Central memory CD8-positive, alpha-beta T cell (primary cell): Measurements from ENCODE around the gene GREM2.
A peak's percentile ranks its signal among the peaks of the same experiment; 100 is the strongest.

ENCODE experiments used
- ATAC-seq: fragments of 150-1000 bp; cut with Tn5 transposase; replicated peaks from 2 replicates; pipeline ENCODE4 v1.10.0; 2022; ENCODE audit warnings: mild to moderate bottlenecking, moderate FRiP score, moderate number of reproducible peaks; ENCODE audit not compliant: poor library complexity, severe bottlenecking; ENCODE audit errors: extremely low read depth
- DNase-seq, 2 donors: peaks; one replicate each; pipeline ENCODE4 v3.0.0; 2021; ENCODE audit warnings: low spot score in 2 of 2
- H3K27ac Mint-ChIP-seq: one replicate; pipeline ENCODE4 v1.8.0; 2022; ENCODE audit warnings: low read depth, mild to moderate bottlenecking, moderate library complexity, mixed read lengths
- H3K27me3 Mint-ChIP-seq: one replicate; pipeline ENCODE4 v1.8.0; 2022; ENCODE audit warnings: mixed read lengths
- H3K36me3 Mint-ChIP-seq: one replicate; pipeline ENCODE4 v1.8.0; 2022; ENCODE audit warnings: mild to moderate bottlenecking, moderate library complexity, mixed read lengths; ENCODE audit not compliant: insufficient read depth
- H3K4me1 Mint-ChIP-seq: one replicate; pipeline ENCODE4 v1.8.0; 2022; ENCODE audit warnings: mixed read lengths
- H3K4me3 Mint-ChIP-seq: one replicate; pipeline ENCODE4 v1.8.0; 2022; ENCODE audit warnings: mild to moderate bottlenecking, moderate library complexity, mixed read lengths
- H3K9me3 Mint-ChIP-seq: one replicate; pipeline ENCODE4 v1.8.0; 2022; ENCODE audit warnings: mixed read lengths

The GREM2 gene

DNA sequence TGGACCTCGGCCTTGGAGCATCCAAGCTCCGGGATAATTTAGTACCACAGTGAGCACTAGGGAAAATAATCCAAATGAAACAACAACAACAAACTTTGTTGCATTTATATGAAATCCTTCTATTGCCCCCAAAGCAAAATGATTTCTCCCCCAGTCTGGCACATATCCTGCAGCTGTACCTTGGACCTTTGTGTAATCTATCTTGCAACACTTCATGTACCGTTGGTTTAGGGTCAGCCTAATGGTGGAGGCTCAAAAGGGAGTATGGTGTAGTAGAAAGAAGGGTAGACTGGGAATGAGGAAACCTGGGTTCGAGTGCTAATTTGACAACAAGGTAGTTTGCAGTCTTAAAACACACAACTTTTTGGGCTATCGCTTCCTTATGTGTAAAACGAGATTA is 12.1 kb downstream of the GREM2 start:
- peaks cover 8% of the 10 kb centered on the region for H3K9me3 Mint-ChIP-seq
- H3K4me3 Mint-ChIP-seq: no peak overlapping the region
- no peaks in the 10 kb centered on the region for H3K4me1 Mint-ChIP-seq
- no peak overlapping the region for H3K27ac Mint-ChIP-seq
- DNase-seq (no peak), ATAC-seq (no peak)
- H3K27me3 Mint-ChIP-seq: no peaks in the 10 kb centered on the region
- H3K36me3 Mint-ChIP-seq: no peaks in the 10 kb centered on the region

DNA sequence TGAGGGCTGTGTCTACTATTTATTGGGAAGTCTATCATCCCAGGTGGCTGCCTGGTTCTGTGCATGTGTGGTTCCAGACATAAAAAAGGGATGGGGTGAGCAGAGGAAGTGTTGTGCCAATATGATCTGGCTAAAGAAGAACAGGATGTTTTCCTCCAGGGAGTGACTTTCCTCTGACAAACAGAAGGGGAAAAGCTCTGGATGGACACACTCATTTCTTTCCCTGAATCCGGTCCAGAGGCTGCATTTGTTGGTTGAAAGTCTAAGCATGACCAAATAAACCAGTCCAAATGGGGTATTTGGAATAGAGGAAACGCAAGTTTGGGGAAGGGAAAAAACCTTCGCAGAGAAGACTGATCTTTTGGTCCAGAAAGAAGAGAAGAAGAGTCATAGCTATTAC is 12.7 kb downstream of the GREM2 start:
- H3K9me3 Mint-ChIP-seq: peaks cover 8% of the 10 kb centered on the region
- H3K4me3 Mint-ChIP-seq: no peak overlapping the region
- no peak for ATAC-seq
- no peaks in the 10 kb centered on the region for H3K27me3 Mint-ChIP-seq
- no peaks in the 10 kb centered on the region for H3K4me1 Mint-ChIP-seq
- no peak for DNase-seq
- no peaks in the 10 kb centered on the region for H3K36me3 Mint-ChIP-seq
- H3K27ac Mint-ChIP-seq: no peak overlapping the region

DNA sequence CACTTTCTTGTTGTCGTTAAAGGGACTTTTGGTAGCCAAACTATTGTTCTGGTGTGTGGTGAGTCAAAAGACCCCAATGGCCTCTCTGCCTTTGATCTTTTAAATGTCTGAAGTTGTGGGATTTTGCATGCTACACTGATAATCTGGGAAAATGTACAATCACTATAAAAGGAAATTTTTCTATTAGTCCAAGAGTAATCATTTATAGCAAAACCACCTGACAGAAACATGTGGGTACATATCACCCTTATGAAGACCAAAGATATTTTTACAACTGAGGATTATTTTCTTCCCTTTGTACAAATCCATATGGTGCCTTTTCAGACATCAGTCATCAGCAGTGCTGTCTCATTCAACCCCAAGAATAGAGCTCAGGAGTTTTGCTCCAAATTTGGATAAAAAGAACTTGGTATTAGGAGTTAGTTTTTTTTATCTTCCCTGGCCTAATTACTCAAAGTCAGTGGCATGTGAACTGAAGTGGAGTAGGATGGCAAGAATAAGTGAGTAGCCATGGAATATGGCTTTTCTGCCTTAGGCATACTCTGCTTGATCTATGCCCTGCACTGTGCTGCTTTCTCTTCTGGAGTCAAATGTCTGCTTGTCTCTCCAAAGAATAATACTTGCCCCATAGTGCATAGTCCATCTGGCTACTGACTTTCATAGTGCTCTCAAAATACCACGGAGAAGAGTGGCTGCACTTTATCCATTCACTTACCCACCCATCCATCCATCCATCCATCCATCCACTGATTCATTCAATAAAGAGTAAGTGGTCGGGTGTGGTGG is 13.5 kb downstream of the GREM2 start:
- ATAC-seq: no peak
- H3K4me1 Mint-ChIP-seq: no peaks in the 10 kb centered on the region
- no peaks in the 10 kb centered on the region for H3K27me3 Mint-ChIP-seq
- no peak overlapping the region for H3K27ac Mint-ChIP-seq
- no peak overlapping the region for H3K4me3 Mint-ChIP-seq
- H3K9me3 Mint-ChIP-seq: peaks cover 3% of the 10 kb centered on the region
- DNase-seq: no peak
- H3K36me3 Mint-ChIP-seq: no peaks in the 10 kb centered on the region

DNA sequence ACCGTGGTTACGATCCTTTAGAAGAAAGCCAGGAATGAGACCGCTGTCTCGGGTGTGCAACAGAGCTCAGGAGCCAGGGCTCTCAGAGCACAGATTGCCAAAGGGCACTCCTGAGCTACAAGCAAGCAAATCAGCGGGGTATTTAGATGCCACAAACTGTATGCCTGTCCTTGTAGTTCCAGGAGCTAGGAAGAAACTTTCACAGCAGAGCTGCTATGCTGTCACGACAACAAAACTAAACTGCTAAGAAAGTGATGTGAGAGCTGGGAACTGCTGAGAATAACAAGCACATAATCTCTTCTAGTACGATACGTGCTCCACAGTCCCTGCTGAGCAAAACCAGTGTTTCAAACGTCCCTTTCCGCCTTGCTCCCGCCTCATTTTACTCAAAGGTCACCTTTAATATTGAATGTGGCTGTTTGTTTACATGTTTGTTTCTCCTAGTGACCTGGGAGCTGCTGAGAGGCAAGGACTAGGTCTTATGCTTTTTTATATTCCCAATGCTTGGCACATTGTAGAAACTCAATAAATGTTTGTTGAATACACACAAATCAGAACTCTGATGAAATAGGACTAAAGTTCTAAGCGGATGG is 14.7 kb downstream of the GREM2 start:
- Mint-ChIP-seq H3K4me1 (no peaks in the 10 kb centered on the region), H3K27me3 (no peaks in the 10 kb centered on the region), H3K4me3 (no peak overlapping the region), H3K36me3 (no peaks in the 10 kb centered on the region), H3K9me3 (no peaks in the 10 kb centered on the region), H3K27ac (no peak overlapping the region)
- ATAC-seq (no peak), DNase-seq (no peak)

DNA sequence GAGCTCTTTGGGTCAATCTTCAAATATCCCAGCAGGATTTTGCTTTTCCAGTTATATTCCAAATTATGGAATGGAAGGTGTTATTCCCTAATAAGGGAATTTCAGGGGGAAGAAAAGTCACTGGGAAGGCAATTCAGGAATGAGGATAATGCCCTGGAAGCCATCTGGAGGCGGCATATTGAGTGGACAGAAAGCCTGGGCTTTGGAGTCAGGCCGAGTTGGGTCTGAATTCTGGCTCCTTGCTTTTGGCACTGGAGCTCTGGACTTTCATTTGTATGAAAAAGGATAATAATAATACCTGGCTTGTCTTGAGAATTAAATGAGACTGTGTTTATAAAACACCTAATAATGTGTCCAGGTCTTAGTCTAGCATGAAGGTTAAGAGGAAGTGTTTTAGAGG is 16.5 kb downstream of the GREM2 start:
- DNase-seq: no peak
- Mint-ChIP-seq H3K4me3 (no peak overlapping the region), H3K9me3 (peaks cover 5% of the 10 kb centered on the region), H3K27ac (no peak overlapping the region), H3K27me3 (no peaks in the 10 kb centered on the region), H3K4me1 (no peaks in the 10 kb centered on the region), H3K36me3 (no peaks in the 10 kb centered on the region)
- no peak for ATAC-seq

DNA sequence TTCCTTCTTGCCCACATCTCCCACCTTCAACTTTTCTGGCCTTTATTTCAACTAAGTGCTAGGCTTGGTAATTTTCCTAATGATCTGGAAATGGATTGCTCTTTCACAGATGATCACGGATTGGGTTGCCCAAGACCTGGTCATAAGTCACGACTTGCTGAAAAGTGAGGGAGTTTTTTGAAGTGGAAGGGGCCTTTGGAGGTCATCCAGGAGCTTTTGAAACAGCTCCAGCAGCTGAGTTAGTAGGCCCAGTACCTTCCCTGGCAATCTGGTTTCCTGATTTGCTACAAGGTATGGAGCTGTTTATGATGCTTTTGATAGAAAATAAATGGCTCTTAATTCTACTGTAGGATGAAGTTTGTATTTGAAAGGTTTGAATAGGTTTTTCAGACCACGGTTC is 20.4 kb downstream of the GREM2 start:
- no peak overlapping the region for H3K4me3 Mint-ChIP-seq
- no peaks in the 10 kb centered on the region for H3K27me3 Mint-ChIP-seq
- H3K4me1 Mint-ChIP-seq: no peaks in the 10 kb centered on the region
- ATAC-seq (no peak), DNase-seq (no peak)
- H3K27ac Mint-ChIP-seq: no peak overlapping the region
- H3K9me3 Mint-ChIP-seq: peaks cover 17% of the 10 kb centered on the region
- no peaks in the 10 kb centered on the region for H3K36me3 Mint-ChIP-seq

DNA sequence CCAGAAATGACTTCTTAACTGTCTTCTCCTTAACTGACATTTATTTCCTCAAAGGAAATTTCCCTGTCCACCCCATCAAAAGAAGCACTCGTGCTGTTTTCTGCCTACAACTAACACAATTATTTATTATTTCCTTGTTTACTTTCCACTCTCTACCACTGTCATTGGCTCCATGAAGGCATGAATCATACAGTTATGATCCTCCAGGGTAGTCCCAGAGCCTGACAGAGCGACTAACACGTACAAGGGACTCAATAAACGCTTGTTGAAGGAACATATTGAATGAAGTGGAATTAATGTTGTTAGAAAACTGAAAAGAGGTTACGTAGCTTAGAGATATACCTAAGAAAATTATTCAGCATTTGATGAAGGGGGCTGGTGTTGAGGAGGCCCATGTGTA is 20.9 kb downstream of the GREM2 start:
- DNase-seq (no peak), ATAC-seq (no peak)
- H3K27me3 Mint-ChIP-seq: no peaks in the 10 kb centered on the region
- peaks cover 17% of the 10 kb centered on the region for H3K9me3 Mint-ChIP-seq
- no peaks in the 10 kb centered on the region for H3K4me1 Mint-ChIP-seq
- H3K4me3 Mint-ChIP-seq: no peak overlapping the region
- H3K27ac Mint-ChIP-seq: no peak overlapping the region
- H3K36me3 Mint-ChIP-seq: no peaks in the 10 kb centered on the region

DNA sequence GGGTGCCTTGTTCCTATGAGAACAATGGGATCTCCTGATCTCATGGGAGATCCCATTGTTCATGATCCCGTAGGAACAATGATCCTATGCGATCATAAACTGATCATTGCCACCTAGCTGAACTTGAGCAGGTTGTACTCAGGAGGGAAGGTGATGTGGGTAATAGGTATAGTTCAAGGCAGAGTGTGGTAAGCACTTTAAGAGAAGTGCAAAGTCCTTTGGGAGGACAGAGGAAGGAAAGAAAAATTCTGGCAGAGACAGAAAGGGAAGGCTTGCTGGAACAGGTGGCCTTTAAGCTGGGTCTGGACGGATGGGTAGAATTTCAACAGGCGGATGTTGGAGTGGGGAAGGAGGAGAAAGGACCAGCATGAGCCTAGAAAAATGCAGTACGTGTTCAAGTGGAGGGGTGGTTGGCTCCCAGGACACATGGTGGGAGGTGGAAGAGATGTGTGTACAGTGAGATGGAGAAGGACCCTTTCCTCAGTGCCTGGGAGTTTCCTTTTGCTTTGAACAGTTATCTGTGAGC is 22.3 kb downstream of the GREM2 start:
- Mint-ChIP-seq H3K4me1 (no peaks in the 10 kb centered on the region), H3K36me3 (no peaks in the 10 kb centered on the region), H3K27ac (no peak overlapping the region), H3K4me3 (no peak overlapping the region), H3K9me3 (peaks cover 22% of the 10 kb centered on the region), H3K27me3 (no peaks in the 10 kb centered on the region)
- ATAC-seq (no peak), DNase-seq (no peak)

DNA sequence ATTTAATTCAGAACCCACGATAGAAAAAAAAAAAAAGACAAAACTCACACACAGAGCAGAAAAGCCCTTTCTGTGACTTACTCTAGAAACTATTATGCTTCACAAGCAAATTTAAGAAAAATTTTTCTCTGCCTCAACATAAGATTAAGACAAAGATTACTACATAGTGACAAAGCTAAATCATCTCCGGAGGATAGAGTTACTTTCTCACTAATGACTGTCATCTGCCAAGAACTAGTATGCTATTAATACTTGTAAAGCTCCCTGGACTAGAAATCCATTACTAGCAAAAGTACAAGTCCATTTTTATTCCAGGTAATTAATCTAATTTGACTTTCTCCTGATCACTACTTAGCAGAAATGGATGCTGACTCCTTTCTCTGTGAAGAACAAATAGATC is 25.9 kb downstream of the GREM2 start:
- H3K4me1 Mint-ChIP-seq: no peaks in the 10 kb centered on the region
- no peak for DNase-seq
- no peaks in the 10 kb centered on the region for H3K27me3 Mint-ChIP-seq
- no peak for ATAC-seq
- no peaks in the 10 kb centered on the region for H3K36me3 Mint-ChIP-seq
- peaks cover 18% of the 10 kb centered on the region for H3K9me3 Mint-ChIP-seq
- H3K4me3 Mint-ChIP-seq: no peak overlapping the region
- H3K27ac Mint-ChIP-seq: no peak overlapping the region

DNA sequence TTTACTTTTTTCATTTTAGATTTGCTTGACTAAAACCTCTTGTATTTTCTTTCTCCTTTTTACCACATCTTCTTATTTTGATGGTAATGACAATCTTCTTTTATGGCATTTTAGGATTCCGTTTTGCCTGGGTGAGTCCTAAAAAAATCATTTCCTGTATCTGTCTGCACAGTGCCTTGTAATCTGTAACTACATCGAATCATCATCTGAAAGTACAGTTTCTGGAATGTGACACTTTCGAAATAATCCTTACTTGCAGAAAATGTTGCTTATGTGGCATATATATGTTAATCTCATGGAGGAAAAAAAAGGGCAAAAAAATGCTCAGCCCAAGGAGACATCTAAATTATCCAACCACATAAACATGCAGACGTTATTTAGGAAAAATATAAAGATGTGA is 29.0 kb downstream of the GREM2 start:
- Mint-ChIP-seq H3K27me3 (no peaks in the 10 kb centered on the region), H3K36me3 (no peaks in the 10 kb centered on the region), H3K9me3 (peaks cover 6% of the 10 kb centered on the region), H3K4me3 (no peak overlapping the region), H3K27ac (no peak overlapping the region), H3K4me1 (no peaks in the 10 kb centered on the region)
- no peak for DNase-seq
- ATAC-seq: no peak

DNA sequence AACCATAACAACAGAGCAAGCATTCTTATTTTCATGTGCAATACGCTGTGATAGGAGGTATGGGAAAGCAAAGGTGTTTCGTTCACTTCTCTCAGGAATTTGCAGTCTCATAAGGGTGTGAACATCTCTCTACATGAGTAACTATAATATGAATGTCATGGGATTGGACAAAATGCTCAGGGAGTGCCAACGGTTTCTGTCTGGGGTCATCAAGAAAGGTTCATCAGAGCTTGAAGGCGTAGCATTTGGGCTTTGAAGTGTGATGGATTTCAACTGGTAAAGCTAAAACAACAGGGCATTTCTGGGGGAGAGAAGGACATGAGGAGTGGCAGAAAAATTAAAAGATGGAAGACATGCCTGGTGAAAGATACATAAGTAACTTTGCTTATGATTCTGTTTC is 32.4 kb downstream of the GREM2 start:
- H3K9me3 Mint-ChIP-seq: peaks cover under 1% of the 10 kb centered on the region
- H3K4me3 Mint-ChIP-seq: no peak overlapping the region
- H3K4me1 Mint-ChIP-seq: no peaks in the 10 kb centered on the region
- no peak overlapping the region for H3K27ac Mint-ChIP-seq
- ATAC-seq (no peak), DNase-seq (no peak)
- peaks cover 3% of the 10 kb centered on the region for H3K36me3 Mint-ChIP-seq
- no peaks in the 10 kb centered on the region for H3K27me3 Mint-ChIP-seq

DNA sequence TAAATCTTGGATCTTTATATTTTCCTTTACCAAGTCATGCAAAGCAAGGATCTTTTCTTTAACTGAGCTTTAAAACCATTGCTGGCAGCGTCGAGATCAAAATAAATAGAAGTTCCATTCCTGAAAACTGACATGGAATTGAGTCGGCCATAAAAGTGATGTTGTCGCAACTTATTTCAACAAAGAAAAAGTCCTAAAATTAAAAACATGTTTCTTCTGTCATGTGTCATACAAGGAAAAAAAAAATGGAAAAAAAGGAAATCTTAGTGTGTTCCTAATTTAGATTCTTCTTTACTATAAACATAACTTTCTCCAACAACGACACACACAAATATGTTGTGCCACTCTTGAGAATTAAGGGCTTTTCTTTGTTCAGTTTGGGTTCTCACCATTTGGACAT is 34.9 kb downstream of the GREM2 start:
- Mint-ChIP-seq H3K36me3 (peaks cover 3% of the 10 kb centered on the region), H3K27ac (no peak overlapping the region), H3K27me3 (no peaks in the 10 kb centered on the region), H3K4me3 (no peak overlapping the region), H3K9me3 (peaks cover 8% of the 10 kb centered on the region), H3K4me1 (no peaks in the 10 kb centered on the region)
- no peak for ATAC-seq
- no peak for DNase-seq

DNA sequence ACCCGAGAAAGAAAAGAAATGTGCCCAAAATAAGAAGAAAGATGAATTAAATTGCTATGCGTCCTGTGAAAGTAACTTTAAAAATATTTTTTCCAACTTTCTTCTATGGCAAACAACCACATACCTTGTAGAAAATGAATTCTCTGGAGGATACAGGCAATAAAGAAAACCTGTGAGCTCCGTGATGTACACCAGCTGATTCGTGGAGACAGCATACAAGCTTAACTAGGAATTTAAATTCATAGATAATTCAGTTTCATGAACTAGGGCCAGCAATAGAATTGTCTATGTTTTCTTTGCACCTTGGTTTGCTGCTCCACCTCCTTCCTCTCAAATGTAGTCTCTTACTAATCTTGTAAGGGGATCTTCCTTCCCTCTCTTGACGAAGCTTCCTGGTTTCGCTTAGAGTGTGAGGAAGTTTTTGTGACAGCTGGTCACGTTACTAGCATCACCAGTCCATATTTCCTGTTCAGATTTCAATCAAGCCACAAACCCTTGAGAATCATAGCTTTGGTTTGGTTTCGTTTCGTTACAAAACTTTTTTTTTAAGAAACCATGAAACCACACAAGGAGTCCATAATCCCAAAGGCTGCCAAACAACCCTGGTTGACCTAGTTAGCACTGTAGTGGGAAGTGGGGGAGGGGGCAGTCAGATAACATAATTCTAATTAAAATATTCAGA is 35.8 kb downstream of the GREM2 start:
- DNase-seq: peak in 1 of 2 donors; percentile 12

More for the DNA sequence above, 35.8 kb downstream of the GREM2 start:
- Mint-ChIP-seq H3K9me3 (peaks cover 8% of the 10 kb centered on the region), H3K4me1 (no peaks in the 10 kb centered on the region), H3K4me3 (peak overlapping the region; percentile 39), H3K27ac (no peak overlapping the region), H3K27me3 (no peaks in the 10 kb centered on the region), H3K36me3 (peaks cover 3% of the 10 kb centered on the region)
- peak; percentile 86 for ATAC-seq
